Stomach (tissue), 4 donors: Measurements from ENCODE around the gene FAM89B.

Source experiments
- POLR2A ChIP-seq, 4 donors: fragments of 450-650 bp; IDR thresholded peaks; one replicate each; pipeline ENCODE4 v1.6.1; 2016; ENCODE audit warnings: antibody characterized with exemption in 4 of 4, control low read depth in 2 of 4, mild to moderate bottlenecking in 1 of 4, moderate library complexity in 1 of 4
- POLR2AphosphoS5 ChIP-seq, 3 donors: sonication (generic); formaldehyde crosslinking; IDR thresholded peaks; one replicate each; pipeline ENCODE4 v1.6.1; 2016; ENCODE audit warnings: antibody characterized with exemption in 3 of 3
- TF ChIP-seq, protein P1 (sequence below), 7 experiments: fragments of 450-650 bp in 4 of 7; fragments of 200-600 bp in 3 of 7; sonication (generic) in 3 of 7; IDR thresholded peaks; one replicate each; pipeline ENCODE4 v1.5.1; 2016 to 2019; ENCODE audit warnings: antibody characterized with exemption in 7 of 7, control low read depth in 2 of 7, mild to moderate bottlenecking in 1 of 7

DNA sequence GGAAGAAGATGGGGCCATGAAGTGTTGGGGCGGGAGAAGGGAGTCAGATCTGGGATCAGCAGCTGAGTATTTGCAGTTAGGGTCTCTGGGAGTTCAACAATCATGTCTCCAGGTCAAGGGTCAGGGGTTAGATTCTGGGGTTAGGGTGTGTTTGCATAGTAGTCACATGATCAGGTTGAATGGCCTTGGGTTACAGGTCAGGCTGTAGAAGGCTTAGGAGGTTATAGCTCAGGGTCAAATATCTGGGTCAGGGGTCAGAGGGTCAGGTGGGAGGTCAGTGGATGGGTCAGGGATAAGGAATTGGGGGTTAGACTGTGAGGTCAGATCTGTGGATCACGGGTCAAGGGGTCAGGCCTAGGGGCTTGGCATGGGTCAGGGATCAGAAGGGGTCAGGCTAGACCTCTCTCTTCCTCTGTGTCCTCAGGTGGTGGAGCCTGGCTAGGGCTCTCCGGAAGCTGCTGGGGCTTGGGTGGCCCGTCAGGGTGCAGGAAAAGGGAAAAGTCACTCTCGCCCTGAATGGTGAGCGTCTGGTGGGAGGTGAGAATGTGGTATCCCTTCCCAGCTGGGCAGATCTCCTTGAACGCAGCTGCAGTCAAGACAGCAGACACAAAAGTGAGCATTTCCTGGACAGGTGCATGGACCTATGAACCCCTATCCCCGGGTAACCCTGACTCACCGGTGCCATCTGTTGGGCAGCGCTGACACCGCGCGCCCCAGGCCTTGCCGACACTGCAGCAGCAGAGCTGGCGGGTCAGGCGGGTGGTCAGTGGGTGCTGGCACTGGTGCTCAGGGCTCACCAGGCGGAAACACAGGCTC, 20.6 kb upstream of the FAM89B start:
- TF ChIP-seq, protein P1, sequence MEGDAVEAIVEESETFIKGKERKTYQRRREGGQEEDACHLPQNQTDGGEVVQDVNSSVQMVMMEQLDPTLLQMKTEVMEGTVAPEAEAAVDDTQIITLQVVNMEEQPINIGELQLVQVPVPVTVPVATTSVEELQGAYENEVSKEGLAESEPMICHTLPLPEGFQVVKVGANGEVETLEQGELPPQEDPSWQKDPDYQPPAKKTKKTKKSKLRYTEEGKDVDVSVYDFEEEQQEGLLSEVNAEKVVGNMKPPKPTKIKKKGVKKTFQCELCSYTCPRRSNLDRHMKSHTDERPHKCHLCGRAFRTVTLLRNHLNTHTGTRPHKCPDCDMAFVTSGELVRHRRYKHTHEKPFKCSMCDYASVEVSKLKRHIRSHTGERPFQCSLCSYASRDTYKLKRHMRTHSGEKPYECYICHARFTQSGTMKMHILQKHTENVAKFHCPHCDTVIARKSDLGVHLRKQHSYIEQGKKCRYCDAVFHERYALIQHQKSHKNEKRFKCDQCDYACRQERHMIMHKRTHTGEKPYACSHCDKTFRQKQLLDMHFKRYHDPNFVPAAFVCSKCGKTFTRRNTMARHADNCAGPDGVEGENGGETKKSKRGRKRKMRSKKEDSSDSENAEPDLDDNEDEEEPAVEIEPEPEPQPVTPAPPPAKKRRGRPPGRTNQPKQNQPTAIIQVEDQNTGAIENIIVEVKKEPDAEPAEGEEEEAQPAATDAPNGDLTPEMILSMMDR (IDR thresholded peaks at IDR 0.05): peak in 4 of 7 experiments; percentile 25 to 36 (median 34)
- TF ChIP-seq POLR2A (IDR thresholded peaks at IDR 0.05) (no peak), POLR2AphosphoS5 (IDR thresholded peaks at IDR 0.05) (peak in 2 of 3 donors; percentile 23 to 61)
